Right ventricle myocardium superior (tissue), 1 donor: Measurements from ENCODE around the gene PRPF18. TPM values are rescaled to one million over a fixed set of nuclear protein-coding genes. Genes with fewer than 3 reads are reported as not detected.

Source experiments
- ATAC-seq: fragments of 200-7000 bp; cut with Tn5 transposase; one replicate; pipeline ENCODE4 v1.9.1; 2020; ENCODE audit warnings: mild to moderate bottlenecking; ENCODE audit not compliant: poor library complexity
- DNase-seq: peaks from one replicate; pipeline ENCODE4 v3.0.0-alpha.2; 2020
- intact Hi-C: fragments of 100-400 bp; cut with DNase I; formaldehyde crosslinking; loops from one replicate; pipeline ENCODE4 v1.11.2; 2022
- total RNA-seq: library from RNA; stranded (reverse); fragmentation: NEBNext Ultra II Directional; extraction: Animal tissue kit (Norgen Biotek cat#: 25700); gene quantifications from one replicate; pipeline ENCODE4 v1.2.1, GENCODE V29; 2021
- donor health status: DM: no; HTN: yes; CAD: no; lungs with severe emphysema.

PRPF18 gene
- total RNA-seq, 1 donor from 2014 or later = 14.9 TPM

DNA sequence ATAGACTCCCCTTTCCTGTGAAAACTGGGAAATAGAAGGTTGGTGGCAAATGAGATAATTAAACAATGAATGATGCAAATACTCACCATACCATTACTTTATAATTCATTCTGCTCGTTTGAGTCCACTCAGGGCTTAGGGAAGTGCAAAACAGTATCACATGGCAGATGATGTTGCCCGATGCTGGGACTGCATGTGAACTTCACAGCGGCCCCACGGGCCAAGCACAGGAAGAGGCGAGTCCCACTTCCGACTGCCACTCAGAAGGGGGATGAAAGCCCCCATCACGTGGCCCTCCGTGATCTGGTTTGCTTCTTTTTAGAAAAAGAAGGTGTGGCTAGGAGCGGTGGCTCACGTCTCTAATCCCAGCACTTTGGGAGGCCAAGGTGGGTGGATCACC is 71.5 kb downstream of the PRPF18 start:
- ATAC-seq = no peak
- DNase-seq = no peak
- intact Hi-C loops = no loop called here

DNA sequence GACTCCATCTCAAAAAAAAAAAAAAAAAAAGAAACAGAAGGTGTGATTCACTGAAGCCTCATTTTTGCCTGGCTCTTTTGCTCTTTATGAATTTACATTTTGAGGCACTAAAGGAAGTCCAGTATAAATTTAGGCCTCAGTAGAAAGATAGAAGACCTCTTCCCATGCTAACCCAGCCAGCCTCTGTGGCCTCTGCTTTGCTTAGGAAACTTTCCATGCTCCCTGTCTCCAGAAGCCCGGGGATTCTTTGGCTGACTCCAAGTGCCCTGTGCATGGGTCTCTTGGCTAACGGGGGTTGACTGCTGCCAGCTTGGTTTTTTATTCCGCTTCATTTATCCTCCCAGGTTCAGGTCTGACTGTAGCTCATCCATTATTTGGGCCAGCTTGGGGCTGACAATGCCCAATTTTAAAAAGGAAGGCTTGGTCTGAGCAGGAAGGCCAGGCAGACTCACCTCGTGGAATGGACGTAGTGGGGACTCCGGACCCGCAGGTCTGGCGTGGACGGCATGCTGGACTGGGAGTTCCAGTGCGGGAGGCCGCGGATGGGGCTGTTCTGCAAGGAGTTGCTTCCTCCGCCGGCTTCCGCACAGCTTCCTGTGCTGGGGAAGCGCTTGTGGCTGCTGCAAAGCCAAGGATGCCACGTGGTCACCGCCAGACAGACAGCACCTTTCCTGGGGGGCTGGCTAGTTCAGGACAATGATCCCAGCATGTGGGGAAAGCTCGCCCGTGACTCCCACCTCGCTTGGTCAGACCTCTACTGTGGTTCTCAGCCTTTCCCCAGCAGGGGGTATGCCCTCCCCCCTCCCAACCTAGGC is 72.3 kb downstream of the PRPF18 start:
- ATAC-seq = peak; percentile 54
- intact Hi-C loops = no loop called here
- peak; percentile 81 for DNase-seq

DNA sequence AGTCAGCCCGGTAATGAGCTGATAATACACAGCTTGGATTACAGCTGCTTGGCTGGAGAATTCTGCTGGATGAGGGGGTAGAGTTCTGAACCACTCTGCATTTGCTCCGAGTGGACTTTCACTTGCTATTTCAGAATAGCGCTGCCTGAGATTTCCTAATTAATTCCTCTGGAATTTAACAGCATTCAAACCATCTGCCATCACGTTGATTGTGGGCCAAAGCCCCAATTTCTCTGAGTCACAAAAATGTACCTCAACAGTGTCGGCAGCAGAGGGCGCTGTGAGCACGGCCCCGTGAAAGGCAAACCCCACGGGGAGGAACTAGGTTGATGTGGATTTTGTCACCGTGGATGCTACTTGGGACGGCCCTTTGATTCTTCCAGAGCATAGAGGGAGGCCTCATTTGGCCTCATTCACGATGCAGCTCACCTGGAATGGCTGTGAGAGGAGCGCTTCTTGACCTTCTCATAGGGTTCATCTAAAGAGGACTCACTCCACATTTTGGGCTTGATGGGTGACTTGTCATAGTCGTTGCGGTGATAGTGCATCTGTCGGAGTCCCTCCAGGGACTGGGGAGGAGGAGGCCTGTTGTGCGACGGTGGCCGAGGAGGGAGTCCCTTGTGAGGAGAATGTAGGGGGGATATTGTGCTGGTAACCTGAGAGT is 73.3 kb downstream of the PRPF18 start:
- intact Hi-C loops = loop anchor here (2.0 to 10.0 kb wide), 2 partner anchors 45 to 119 kb away; no protein-coding TSS in a partner anchor
- ATAC-seq (peak; percentile 72), DNase-seq (peak; percentile 81)

DNA sequence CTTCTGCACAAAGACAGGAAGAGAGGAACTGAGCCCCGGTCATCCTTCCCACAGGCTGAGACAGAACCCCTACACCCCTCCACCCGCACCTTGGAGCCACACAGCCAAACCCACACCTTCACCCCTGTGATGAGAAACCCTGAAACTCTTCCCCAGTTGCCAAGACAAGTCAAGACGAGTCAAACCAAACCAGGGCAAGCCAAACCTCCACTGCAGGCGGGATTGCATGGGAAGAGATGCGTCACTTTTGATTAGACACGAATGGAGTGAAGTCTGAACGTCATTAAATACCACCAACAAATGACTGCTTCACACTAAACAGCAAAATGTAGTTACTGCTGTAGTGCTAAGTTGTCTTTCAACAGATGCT is 73.8 kb downstream of the PRPF18 start:
- intact Hi-C loops = loop anchor here (2.0 to 10.0 kb wide), 2 partner anchors 46 to 118 kb away; no protein-coding TSS in a partner anchor
- DNase-seq (no peak), ATAC-seq (peak; percentile 8)

DNA sequence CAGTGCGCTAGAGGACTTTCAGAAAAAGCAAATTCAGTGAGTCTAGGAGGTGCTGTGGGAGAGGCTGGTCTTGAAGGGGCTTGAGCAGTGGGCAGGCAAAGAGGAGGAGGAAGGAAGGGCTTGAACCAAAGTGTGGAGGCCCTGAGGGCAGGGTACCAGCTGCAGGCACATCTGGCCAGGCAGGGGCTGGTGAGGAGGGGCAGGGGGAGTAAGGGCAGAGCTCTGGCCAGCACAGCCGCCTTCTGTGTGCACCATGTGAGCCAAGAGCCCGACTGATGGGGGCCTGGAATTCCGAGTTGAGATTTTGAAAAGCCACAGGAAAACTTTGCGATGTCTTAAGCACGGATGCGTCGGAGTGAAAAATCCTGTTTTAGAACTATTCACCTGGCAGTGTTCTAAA is 74.5 kb downstream of the PRPF18 start:
- DNase-seq (no peak), ATAC-seq (peak; percentile 4)
- intact Hi-C loops = loop anchor here (2.0 to 10.0 kb wide), 2 partner anchors 46 to 118 kb away; no protein-coding TSS in a partner anchor

DNA sequence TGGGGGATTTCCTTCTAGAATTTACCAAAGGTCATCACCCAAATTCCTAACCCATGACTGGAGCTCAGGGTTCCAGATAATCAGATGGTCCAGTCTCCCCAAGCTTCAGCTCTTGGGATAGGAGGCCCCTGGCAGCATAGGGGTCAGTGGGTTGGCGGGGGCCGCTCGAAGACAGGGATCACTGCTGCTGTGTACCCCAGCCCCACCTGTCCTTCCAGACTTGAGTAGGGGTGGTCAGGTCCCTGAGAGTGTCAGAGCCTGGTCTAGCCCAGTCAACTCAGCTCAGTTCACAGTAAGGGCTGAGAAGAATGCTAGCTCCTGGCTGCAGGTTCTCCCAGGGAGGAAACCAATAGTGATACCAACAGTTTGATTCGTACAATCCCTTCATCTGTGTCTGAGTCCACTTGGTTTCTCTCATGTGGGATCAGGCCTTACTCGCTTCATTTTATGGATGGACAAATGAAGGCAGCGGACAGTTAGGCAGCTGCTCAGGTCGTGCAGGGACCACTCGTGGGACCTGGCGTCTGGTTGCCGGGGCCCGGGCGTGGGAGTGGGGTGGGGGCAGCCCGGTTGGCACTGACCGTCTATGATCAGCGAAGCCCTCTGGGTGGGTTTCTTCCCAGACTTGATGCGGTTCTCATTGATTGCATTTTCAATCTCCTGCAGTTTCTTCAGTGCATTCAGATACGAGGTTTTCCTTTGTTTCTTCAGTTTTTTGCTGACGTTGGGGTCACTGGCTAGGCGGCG is 78.9 kb downstream of the PRPF18 start:
- intact Hi-C loops = loop anchor here (10.0 kb wide), 1 partner anchor 51 kb away; no protein-coding TSS in a partner anchor

DNA sequence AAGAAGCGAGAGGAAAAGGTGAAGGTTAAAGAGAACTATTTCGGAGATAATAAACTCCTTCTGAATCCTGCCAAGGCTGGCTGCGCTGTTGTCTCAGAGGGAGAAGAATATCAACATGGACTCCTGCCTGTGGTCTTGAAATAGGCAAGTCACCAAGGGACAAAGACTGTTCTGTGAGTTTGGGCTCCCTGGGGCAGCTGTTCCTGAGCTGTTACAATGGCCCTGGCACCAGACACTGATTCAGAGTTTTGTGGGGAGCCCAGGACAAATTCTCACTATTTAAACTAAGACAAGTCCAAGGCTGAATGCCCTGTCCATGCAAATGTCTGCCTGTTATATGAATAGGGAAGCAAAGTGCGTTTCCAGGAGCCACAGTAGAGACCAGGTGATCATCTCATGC is 81.4 kb downstream of the PRPF18 start:
- intact Hi-C loops = loop anchor here (10.0 kb wide), 1 partner anchor 53 kb away; no protein-coding TSS in a partner anchor
- DNase-seq = no peak
- no peak for ATAC-seq

More for the DNA sequence above, 78.9 kb downstream of the PRPF18 start:
- ATAC-seq (no peak), DNase-seq (no peak)

DNA sequence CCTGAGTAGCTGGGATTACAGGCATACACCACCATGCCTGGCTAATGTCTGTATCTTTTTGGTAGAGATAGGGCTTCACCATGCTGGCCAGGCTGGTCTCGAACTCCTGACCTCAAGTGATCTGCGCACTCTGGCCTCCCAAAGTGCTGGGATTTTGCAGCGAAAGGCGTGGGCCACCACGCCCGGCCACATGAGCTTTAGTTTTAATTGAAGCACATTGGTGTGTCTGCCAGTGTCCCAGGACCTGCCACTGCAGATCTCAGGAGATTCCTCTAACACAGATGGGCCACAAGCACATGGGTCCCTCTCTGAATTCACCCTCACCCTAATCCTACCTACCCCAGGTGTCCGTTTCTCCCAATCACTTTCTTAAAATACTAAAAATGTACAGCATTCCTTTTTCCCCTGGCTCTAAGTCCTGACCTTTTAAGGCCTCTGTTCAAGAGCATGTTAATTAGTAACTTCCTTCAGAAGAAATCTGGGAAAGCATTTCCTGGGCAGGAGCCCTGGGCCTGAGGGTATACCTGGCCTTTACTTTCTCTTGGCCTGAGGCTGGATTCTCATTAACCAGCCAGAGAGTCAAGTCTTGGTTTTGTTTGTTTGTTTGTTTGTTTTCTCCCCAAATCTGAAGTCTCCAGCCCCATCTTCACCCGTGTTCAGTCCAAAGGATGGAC is 82.6 kb downstream of the PRPF18 start:
- no peak for ATAC-seq
- intact Hi-C loops = loop anchor here (10.0 kb wide), 1 partner anchor 55 kb away; no protein-coding TSS in a partner anchor
- no peak for DNase-seq

DNA sequence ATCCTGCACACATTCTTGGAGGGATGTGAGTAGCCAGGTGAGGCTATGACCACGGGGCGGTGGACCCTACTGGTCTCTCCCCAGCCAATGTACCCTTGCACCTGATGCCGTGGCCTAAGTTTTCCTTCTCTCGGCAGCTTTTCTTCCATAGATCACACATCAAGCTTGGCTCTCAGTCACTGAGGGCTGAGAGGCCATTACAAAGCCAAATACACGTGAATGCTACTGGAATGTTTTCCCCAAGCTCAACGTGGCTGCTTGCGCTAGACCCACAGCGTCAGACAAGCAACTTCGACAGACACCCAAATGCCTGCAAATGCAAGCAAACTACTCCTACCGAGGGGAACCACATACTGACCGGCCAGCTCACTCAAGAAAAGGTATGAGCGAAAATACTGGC is 83.1 kb downstream of the PRPF18 start:
- intact Hi-C loops = loop anchor here (5.0 to 10.0 kb wide), 2 partner anchors 42 to 55 kb away; no protein-coding TSS in a partner anchor
- DNase-seq (no peak), ATAC-seq (no peak)

DNA sequence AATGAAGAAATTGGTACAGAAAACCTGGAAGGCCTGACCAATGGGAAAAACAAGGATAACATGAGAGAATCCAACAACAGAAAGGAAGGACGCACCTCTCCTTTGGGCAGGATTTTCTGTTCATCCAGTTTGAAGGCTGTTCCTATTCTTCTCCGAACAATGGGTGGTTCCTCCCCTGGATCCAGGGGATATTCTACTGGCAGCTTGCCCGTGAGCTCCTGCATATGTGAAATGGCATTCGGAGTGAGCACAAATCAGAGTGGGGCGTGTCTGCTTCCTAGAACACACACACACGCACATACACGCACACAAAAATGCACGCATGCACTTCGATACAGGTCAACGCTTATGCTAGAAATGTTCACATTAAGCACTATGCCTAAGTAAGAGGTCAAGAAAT is 83.5 kb downstream of the PRPF18 start:
- ATAC-seq (no peak), DNase-seq (no peak)
- intact Hi-C loops = loop anchor here (5.0 kb wide), 1 partner anchor 42 kb away; no protein-coding TSS in a partner anchor

DNA sequence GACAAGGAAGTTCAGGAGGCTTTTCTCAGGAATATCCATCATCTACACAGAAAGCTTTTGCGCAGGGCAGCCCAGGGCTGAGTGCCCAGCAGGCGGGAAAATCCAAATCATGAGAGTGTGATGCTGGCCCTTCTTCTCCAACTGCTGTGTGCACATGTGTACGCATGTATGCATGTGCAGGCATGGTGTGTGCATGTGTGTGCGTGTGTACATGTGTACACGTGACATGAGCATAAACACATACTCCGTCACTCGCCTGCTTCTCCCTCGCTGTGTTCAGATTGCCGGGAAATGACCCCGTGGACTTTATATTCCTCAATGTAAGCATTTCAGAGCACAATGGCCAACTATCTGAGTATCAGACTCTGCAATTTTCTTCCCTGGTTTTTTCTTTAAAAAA is 85.1 kb downstream of the PRPF18 start:
- intact Hi-C loops = loop anchor here (5.0 kb wide), 1 partner anchor 40 kb away; no protein-coding TSS in a partner anchor
- DNase-seq (no peak), ATAC-seq (no peak)

DNA sequence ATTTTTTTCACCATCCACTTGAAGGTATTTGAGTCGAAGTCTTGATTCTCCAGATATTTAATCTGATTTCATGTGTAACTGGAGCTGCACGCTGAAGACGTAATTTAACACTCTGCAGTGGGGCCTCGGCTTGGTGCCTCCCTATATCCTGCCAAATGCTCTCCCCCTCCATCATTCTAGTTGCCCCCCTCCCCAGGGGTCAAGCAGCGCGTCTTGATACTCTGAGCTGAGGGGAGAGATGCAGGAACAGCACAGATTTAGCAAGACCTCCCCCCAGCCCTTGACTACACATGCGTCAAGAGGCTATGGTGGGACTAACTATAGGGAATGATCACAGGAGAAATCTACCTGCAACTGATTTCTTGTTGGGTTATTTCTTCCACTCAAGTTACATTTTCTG is 85.8 kb downstream of the PRPF18 start:
- ATAC-seq (no peak), DNase-seq (no peak)
- intact Hi-C loops = loop anchor here (5.0 kb wide), 1 partner anchor 40 kb away; no protein-coding TSS in a partner anchor

DNA sequence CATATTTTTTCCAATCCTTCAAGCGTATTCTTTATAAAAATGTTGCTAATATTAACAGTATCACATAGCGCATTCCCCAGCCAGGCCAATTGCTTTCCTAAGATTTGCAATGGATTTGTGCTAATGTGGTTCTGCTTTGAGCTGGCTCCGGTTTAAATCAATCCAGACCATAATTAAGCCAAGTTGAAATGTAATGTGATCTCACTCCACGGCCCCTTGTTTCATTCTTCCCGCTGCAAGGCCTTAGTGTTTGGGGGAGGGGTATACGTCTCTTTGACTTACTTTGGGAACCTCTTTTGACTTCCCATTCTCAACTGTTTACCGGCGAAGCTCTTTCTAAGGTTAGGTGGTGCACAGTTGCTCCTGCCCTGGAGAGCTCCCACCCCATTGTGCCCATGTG is 86.4 kb downstream of the PRPF18 start:
- intact Hi-C loops = loop anchor here (5.0 kb wide), 1 partner anchor 39 kb away; no protein-coding TSS in a partner anchor
- DNase-seq = no peak
- ATAC-seq = no peak

DNA sequence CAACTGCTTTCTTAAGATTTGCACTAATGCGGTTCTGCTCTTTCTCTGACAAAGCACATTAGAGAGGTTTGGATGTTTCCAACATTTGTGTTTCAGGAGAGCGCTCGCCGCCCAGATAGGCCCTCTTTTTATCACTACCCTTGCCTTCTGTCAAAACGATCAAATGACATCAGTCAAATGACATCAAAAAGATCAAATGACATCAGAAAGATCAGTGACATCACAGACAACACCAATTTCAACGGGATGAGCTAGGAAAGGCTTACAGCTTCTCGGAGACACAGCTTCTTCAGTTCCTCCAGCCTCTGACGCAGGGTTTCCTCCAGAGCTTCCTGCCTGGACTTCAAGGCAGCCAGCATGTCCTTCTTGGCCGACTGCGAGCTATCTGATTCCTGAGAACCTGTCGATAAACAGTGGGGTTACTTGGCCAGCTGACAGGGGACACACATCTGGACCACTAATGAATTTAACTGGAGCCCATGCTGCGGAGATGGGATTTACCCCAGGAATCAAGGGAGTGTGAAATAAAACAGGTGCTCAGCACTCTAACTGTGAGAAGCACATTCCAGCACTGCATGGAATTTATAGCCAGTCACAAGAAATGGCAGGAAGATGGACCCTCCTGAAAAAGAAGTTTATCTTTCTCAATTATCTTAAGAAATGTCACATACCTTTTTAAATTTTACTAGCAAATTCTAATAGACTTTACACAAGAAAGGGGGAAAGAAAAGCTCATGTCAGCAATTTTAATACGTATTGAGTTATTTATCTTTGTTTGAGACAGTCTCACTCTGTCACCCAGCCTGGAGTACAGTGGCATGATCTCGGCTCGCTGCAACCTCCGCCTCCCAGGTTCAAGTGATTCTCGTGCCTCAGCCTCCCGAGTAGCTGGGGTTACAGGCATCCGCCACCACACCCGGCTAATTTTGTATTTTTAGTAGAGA is 88.2 kb downstream of the PRPF18 start:
- ATAC-seq (no peak), DNase-seq (no peak)
- intact Hi-C loops = loop anchor here (5.0 kb wide), 1 partner anchor 37 kb away; no protein-coding TSS in a partner anchor

DNA sequence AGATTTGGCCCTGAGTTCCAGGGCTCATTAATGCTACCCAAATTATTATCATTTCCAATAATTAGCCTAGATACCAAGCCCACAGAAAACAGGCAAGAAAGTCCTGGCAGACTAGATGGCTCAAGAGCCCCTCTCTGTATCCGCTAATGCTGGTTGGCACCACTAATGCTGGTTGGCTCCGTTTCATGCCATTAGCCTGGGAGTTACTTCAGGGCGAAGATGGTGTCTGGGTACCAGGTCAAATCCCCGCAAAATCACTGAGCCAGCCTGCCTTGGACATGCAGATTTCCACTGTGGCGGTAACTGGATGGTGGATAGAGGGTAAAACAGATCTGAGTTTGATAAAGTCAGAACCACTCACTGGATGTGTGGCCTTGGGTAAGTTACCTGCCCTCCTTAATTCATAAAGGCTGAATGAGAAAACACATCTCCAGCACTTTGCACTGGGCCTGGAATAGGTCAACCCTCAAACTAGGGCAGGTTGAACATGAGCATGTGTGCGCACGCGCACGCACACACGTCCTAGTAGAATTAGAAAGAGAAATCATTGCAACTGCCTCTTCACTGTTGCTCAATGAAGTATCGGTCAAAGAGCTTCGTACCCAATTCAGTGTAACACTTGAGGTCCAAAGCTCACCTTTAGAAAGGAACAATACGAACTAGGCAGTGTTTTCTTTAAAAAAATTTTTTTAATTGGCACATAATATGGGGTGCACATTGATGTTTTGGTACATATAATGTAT is 91.5 kb downstream of the PRPF18 start:
- ATAC-seq (no peak), DNase-seq (no peak)
- intact Hi-C loops = no loop called here
